Activated CD4-positive, alpha-beta T cell treated with anti-CD3 and anti-CD28 coated beads for 24 hours (primary cell): ENCODE measurements around the gene TFAM.
"Not testable (repeated sequence)": the region's sequence is repeated elsewhere in the genome, so short reads cannot be mapped to it uniquely, and the experiment has no call there.

ENCODE experiments used
- DNase-seq, 2 donors: peaks; one replicate each; pipeline ENCODE4 v3.0.0-alpha.2; 2020; ENCODE audit warnings: low read depth in 2 of 2

The TFAM gene

GRCh38 chr10:58372607-58373441 lies 12.4 kb upstream of the TFAM start:
- no peak for DNase-seq

- DNase-seq: no peak
Measured at GRCh38 chr10:58373442-58373827, 11.8 kb upstream of the TFAM start.

- no peak for DNase-seq
Measured at GRCh38 chr10:58382489-58382995, 2.7 kb upstream of the TFAM start.

- no peak for DNase-seq
Measured at GRCh38 chr10:58384095-58384494, 1.1 kb upstream of the TFAM start.

GRCh38 chr10:58384544-58384998 lies 639 bp upstream of the TFAM start:
- DNase-seq: no peak

GRCh38 chr10:58385784-58386112 lies 538 bp downstream of the TFAM start:
- DNase-seq: peak in 1 of 2 donors; percentile 1

GRCh38 chr10:58389024-58389423 lies 3.8 kb downstream of the TFAM start:
- DNase-seq: no peak

GRCh38 chr10:58393317-58393716 lies 8.1 kb downstream of the TFAM start:
- DNase-seq: no peak

- no peak for DNase-seq
Measured at GRCh38 chr10:58394471-58394870, 9.3 kb downstream of the TFAM start.

GRCh38 chr10:58396057-58396456 lies 10.8 kb downstream of the TFAM start:
- no peak for DNase-seq

GRCh38 chr10:58397830-58398229 lies 12.6 kb downstream of the TFAM start:
- no peak for DNase-seq

- no peak for DNase-seq
Measured at GRCh38 chr10:58399410-58399809, 14.2 kb downstream of the TFAM start.

- no peak for DNase-seq
Measured at GRCh38 chr10:58400609-58401008, 15.4 kb downstream of the TFAM start.

GRCh38 chr10:58404001-58404400 lies 18.8 kb downstream of the TFAM start:
- no peak for DNase-seq

- no peak for DNase-seq
Measured at GRCh38 chr10:58409956-58410610, 24.9 kb downstream of the TFAM start.

GRCh38 chr10:58412502-58412961 lies 27.3 kb downstream of the TFAM start:
- DNase-seq: no peak

- DNase-seq: no peak
Measured at GRCh38 chr10:58414270-58415041, 29.2 kb downstream of the TFAM start.

GRCh38 chr10:58415757-58416156 lies 30.5 kb downstream of the TFAM start:
- no peak for DNase-seq

- DNase-seq: not testable (repeated sequence)
Measured at GRCh38 chr10:58417902-58418301, 32.7 kb downstream of the TFAM start.

- DNase-seq: no peak
Measured at GRCh38 chr10:58424176-58424575, 39.0 kb downstream of the TFAM start.

GRCh38 chr10:58428436-58428835 lies 43.2 kb downstream of the TFAM start:
- DNase-seq: not testable (repeated sequence)

- no peak for DNase-seq
Measured at GRCh38 chr10:58431903-58432302, 46.7 kb downstream of the TFAM start.
